Measurements from ENCODE around the gene CDCP2. TPM values are rescaled to one million over a fixed set of nuclear protein-coding genes. Genes with fewer than 3 reads are reported as not detected.

Gene CDCP2
- total RNA-seq, 1 donor from 2014 or later = not detected

DNA sequence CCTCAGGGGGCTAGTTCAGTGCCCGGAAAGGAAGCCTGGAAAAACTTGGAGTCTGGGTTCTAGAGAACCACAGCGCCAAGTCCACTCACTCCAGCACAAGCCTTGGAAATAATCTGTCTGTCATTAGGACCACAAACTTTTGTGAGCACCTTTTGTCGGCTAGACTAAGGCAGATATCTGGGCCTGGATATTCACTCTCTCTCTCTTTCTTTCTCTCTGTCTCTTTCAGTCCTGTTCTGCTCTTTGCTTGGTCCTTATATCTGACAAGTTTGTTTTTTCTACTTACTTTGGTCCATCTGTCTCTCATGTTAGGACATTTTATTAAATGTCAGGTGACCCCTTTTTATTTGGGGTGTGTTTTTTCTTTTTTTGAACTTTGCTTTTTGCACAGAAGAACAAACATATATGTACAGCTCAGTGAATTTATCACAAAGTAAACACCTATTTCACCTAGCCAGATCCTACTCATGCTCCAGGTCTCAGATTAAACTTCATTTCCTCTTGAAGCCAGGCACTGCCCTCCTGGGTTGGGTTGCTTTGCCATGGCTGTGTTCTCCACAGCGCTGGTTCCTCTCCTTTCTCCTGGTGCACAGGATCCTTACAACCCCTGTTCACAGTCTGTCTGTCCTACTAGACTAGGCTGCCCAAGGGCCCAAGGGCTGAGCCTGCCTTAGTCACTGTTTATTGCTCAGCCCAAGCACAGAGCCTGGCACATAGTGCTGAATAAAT lies 58.6 kb downstream of the CDCP2 start:
- Mint-ChIP-seq H3K36me3 (ENCODE audit: unreplicated experiment) (no peaks in the 10 kb centered on the region), H3K4me1 (ENCODE audit: low read depth, unreplicated experiment) (peaks cover 5% of the 10 kb centered on the region), H3K27me3 (ENCODE audit: unreplicated experiment) (peaks cover 2% of the 10 kb centered on the region), H3K9me3 (ENCODE audit: unreplicated experiment) (peaks cover 3% of the 10 kb centered on the region), H3K27ac (ENCODE audit: unreplicated experiment) (no peak overlapping the region), H3K4me3 (ENCODE audit: unreplicated experiment) (no peak overlapping the region)
- TF ChIP-seq, protein P1, sequence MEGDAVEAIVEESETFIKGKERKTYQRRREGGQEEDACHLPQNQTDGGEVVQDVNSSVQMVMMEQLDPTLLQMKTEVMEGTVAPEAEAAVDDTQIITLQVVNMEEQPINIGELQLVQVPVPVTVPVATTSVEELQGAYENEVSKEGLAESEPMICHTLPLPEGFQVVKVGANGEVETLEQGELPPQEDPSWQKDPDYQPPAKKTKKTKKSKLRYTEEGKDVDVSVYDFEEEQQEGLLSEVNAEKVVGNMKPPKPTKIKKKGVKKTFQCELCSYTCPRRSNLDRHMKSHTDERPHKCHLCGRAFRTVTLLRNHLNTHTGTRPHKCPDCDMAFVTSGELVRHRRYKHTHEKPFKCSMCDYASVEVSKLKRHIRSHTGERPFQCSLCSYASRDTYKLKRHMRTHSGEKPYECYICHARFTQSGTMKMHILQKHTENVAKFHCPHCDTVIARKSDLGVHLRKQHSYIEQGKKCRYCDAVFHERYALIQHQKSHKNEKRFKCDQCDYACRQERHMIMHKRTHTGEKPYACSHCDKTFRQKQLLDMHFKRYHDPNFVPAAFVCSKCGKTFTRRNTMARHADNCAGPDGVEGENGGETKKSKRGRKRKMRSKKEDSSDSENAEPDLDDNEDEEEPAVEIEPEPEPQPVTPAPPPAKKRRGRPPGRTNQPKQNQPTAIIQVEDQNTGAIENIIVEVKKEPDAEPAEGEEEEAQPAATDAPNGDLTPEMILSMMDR (IDR thresholded peaks at IDR 0.05; ENCODE audit: partially characterized antibody, unreplicated experiment) = no peak
- no peak for DNase-seq

DNA sequence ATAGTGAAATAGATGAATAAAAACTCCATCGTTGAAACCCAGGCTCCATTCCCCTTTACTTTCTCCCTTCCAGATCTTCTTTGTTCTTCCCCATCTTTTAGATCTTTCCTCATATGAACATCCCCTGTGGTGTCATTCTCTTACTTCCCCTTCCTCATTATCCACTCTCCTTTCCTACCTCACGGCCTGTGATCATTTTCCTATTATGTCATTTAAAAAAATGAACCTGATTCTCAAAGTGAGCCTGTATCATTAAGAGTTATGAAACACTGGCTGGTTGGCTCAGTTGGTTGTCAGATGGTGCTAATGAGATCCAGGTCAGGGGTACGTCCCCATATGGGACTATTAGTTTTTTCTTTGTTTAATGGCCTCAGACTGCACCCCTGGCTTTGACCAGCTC lies 61.1 kb downstream of the CDCP2 start:
- H3K27ac Mint-ChIP-seq (ENCODE audit: unreplicated experiment) = no peak overlapping the region
- H3K27me3 Mint-ChIP-seq (ENCODE audit: unreplicated experiment) = peaks cover 2% of the 10 kb centered on the region
- H3K4me3 Mint-ChIP-seq (ENCODE audit: unreplicated experiment) = no peak overlapping the region

DNA sequence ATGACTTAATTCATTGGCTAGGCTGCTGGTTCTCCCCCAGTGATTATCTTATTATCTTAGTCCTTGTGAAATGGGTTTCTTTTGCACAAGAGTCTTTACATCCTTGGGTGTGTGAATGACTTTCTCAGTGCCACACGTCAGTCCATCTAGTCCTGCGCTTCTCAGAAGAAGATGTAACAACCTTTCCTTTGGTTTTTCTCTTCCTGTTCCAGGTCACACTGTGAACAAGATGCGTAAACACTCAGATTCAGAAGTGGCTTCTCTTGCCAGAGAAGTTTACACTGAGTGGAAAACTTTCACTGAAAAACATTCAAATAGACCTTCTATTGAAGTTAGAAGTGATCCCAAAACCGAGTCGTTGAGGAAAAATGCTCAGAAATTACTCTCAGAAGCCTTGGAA lies 64.4 kb downstream of the CDCP2 start:
- H3K27ac Mint-ChIP-seq (ENCODE audit: unreplicated experiment) = no peak overlapping the region
- TF ChIP-seq, protein P1 (IDR thresholded peaks at IDR 0.05; ENCODE audit: partially characterized antibody, unreplicated experiment) = no peak

More for the DNA sequence above, 61.1 kb downstream of the CDCP2 start:
- H3K9me3 Mint-ChIP-seq (ENCODE audit: unreplicated experiment) = peaks cover 2% of the 10 kb centered on the region
- no peaks in the 10 kb centered on the region for H3K36me3 Mint-ChIP-seq (ENCODE audit: unreplicated experiment)
- TF ChIP-seq, protein P1 (IDR thresholded peaks at IDR 0.05; ENCODE audit: partially characterized antibody, unreplicated experiment) = no peak
- DNase-seq = no peak
- H3K4me1 Mint-ChIP-seq (ENCODE audit: low read depth, unreplicated experiment) = peaks cover 3% of the 10 kb centered on the region

DNA sequence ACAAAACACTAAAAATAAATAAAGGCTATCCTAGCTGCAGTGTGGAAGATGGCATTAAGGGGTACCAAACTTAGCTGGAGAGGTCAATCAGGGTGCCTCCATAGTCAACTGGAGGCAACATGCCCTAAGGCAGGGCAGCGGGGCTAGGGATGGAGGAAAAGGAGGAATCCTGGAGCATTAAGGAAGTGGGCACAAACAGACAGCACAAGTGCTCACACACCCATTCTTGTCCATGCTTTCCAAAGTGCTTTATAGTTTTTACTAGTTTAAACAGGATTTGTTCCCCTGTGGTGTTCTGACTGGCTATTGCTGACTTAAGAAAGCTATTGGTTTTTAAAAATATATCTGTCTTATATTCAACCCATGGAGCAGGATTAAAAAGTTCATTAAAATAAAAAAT lies 66.0 kb downstream of the CDCP2 start:
- Mint-ChIP-seq H3K27me3 (ENCODE audit: unreplicated experiment) (no peaks in the 10 kb centered on the region), H3K36me3 (ENCODE audit: unreplicated experiment) (no peaks in the 10 kb centered on the region), H3K9me3 (ENCODE audit: unreplicated experiment) (peaks cover 2% of the 10 kb centered on the region), H3K27ac (ENCODE audit: unreplicated experiment) (no peak overlapping the region), H3K4me1 (ENCODE audit: low read depth, unreplicated experiment) (no peaks in the 10 kb centered on the region), H3K4me3 (ENCODE audit: unreplicated experiment) (no peak overlapping the region)
- TF ChIP-seq, protein P1 (IDR thresholded peaks at IDR 0.05; ENCODE audit: partially characterized antibody, unreplicated experiment) = no peak
- no peak for DNase-seq

More for the DNA sequence above, 64.4 kb downstream of the CDCP2 start:
- DNase-seq = no peak
- Mint-ChIP-seq H3K36me3 (ENCODE audit: unreplicated experiment) (no peaks in the 10 kb centered on the region), H3K27me3 (ENCODE audit: unreplicated experiment) (peaks cover 1% of the 10 kb centered on the region), H3K4me1 (ENCODE audit: low read depth, unreplicated experiment) (no peaks in the 10 kb centered on the region), H3K9me3 (ENCODE audit: unreplicated experiment) (no peaks in the 10 kb centered on the region), H3K4me3 (ENCODE audit: unreplicated experiment) (no peak overlapping the region)

DNA sequence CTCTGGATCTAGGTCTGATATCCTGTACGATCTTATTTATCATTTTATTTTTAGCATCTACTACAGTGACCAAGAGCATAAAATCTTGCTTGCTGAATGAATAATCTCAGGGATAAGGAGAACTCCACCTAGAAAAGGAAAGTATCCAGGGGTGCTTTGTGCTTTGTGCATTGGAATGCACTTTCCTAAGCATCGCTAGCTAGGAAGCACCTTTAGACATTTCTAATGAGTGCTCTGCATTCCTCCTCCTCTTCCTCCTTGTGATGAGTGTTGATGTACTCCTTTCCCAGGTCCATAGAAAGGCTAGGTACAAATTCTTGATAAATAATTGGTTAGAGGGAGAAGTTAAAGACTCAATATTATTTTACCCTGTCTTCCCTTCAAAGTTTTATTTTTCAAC lies 68.0 kb downstream of the CDCP2 start:
- no peak overlapping the region for H3K4me3 Mint-ChIP-seq (ENCODE audit: unreplicated experiment)
- peaks cover 2% of the 10 kb centered on the region for H3K9me3 Mint-ChIP-seq (ENCODE audit: unreplicated experiment)
- peaks cover 1% of the 10 kb centered on the region for H3K27me3 Mint-ChIP-seq (ENCODE audit: unreplicated experiment)
- TF ChIP-seq, protein P1 (IDR thresholded peaks at IDR 0.05; ENCODE audit: partially characterized antibody, unreplicated experiment) = no peak
- peaks cover 2% of the 10 kb centered on the region for H3K4me1 Mint-ChIP-seq (ENCODE audit: low read depth, unreplicated experiment)
- no peaks in the 10 kb centered on the region for H3K36me3 Mint-ChIP-seq (ENCODE audit: unreplicated experiment)
- H3K27ac Mint-ChIP-seq (ENCODE audit: unreplicated experiment) = no peak overlapping the region
- DNase-seq = no peak

All from glutamatergic neuron (in vitro differentiated cells).